Osteocyte (in vitro differentiated cells): ENCODE measurements around the gene MAPKBP1. TPM values are rescaled to one million over a fixed set of nuclear protein-coding genes. Genes with fewer than 3 reads are reported as not detected.

Experiments
- DNase-seq: peaks from one replicate; pipeline ENCODE4 v3.0.0; 2021; ENCODE audit warnings: mixed read lengths; ENCODE audit not compliant: unreplicated experiment; ENCODE audit errors: extremely low spot score
- H3K27ac Mint-ChIP-seq: one replicate; pipeline ENCODE4 v1.8.0; 2021; ENCODE audit warnings: mild to moderate bottlenecking, mixed read lengths; ENCODE audit not compliant: unreplicated experiment
- H3K27me3 Mint-ChIP-seq: one replicate; pipeline ENCODE4 v1.8.0; 2021; ENCODE audit warnings: mixed read lengths; ENCODE audit not compliant: unreplicated experiment
- H3K36me3 Mint-ChIP-seq: one replicate; pipeline ENCODE4 v1.8.0; 2021; ENCODE audit warnings: mixed read lengths; ENCODE audit not compliant: unreplicated experiment
- H3K4me1 Mint-ChIP-seq: one replicate; pipeline ENCODE4 v1.8.0; 2021; ENCODE audit warnings: mixed read lengths; ENCODE audit not compliant: unreplicated experiment
- H3K4me3 Mint-ChIP-seq: one replicate; pipeline ENCODE4 v1.8.0; 2021; ENCODE audit warnings: mild to moderate bottlenecking, moderate library complexity, mixed read lengths; ENCODE audit not compliant: unreplicated experiment
- H3K9me3 Mint-ChIP-seq: one replicate; pipeline ENCODE4 v1.8.0; 2021; ENCODE audit warnings: mixed read lengths; ENCODE audit not compliant: unreplicated experiment
- total RNA-seq: library from RNA; stranded (reverse); gene quantifications from 2 replicates; pipeline ENCODE4 v1.2.1, GENCODE V29; 2021
- TF ChIP-seq, protein P1 (sequence below): fragments of 200-600 bp; sonication (generic); IDR thresholded peaks from 2 replicates; pipeline ENCODE4 v1.5.0; 2021; ENCODE audit warnings: antibody characterized with exemption, mild to moderate bottlenecking, moderate library complexity

The MAPKBP1 gene
- total RNA-seq, 1 donor from 2014 or later: 34.2 TPM

DNA sequence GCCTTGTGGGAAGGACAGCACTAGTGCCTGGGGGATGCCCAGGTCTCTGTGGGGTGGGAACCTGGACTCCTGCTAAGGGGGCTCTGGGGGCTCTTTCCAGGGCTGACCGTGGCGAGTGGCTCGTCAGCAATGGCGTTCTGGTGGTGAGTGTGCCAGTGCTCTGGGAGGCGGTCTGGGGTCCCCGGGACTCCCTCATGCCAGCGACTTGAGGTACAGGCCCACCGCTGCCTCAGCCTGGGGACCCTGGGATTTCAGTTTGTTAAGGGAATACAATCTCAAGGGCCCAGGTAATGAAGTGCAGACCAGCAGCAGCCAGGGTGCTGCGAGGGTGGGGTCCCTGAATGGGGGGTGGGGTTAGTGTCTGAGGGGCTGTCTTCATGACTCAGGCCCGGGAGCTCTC is 66.8 kb downstream of the MAPKBP1 start:
- no peaks in the 10 kb centered on the region for H3K9me3 Mint-ChIP-seq
- H3K36me3 Mint-ChIP-seq: peaks cover 5% of the 10 kb centered on the region
- no peak for DNase-seq
- no peak overlapping the region for H3K4me3 Mint-ChIP-seq
- no peaks in the 10 kb centered on the region for H3K27me3 Mint-ChIP-seq
- H3K27ac Mint-ChIP-seq: no peak overlapping the region
- TF ChIP-seq, protein P1, sequence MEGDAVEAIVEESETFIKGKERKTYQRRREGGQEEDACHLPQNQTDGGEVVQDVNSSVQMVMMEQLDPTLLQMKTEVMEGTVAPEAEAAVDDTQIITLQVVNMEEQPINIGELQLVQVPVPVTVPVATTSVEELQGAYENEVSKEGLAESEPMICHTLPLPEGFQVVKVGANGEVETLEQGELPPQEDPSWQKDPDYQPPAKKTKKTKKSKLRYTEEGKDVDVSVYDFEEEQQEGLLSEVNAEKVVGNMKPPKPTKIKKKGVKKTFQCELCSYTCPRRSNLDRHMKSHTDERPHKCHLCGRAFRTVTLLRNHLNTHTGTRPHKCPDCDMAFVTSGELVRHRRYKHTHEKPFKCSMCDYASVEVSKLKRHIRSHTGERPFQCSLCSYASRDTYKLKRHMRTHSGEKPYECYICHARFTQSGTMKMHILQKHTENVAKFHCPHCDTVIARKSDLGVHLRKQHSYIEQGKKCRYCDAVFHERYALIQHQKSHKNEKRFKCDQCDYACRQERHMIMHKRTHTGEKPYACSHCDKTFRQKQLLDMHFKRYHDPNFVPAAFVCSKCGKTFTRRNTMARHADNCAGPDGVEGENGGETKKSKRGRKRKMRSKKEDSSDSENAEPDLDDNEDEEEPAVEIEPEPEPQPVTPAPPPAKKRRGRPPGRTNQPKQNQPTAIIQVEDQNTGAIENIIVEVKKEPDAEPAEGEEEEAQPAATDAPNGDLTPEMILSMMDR: no peak
- H3K4me1 Mint-ChIP-seq: peaks cover 5% of the 10 kb centered on the region

DNA sequence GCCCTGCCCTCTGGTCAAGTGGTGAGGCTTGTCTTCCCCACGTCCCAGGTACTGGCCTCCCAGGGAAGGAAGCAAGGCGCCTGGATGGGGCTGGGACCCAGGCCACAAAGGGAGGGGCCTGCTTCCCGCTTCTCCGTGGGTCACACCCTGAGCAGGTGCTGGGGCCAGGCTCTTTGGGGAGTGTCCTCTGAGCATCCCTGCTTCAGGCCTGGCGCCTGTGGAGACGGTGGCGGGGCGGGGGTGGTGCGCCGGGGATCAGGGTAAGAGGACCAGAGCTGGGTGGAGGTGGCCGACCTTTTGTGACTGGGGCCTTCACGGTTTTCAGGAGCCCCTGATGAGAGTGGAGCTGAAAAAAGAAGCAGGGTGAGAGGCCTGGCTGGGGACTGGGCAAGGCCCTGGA is 67.9 kb downstream of the MAPKBP1 start:
- no peak for DNase-seq
- TF ChIP-seq, protein P1: no peak
- H3K27ac Mint-ChIP-seq: no peak overlapping the region
- no peaks in the 10 kb centered on the region for H3K27me3 Mint-ChIP-seq
- no peaks in the 10 kb centered on the region for H3K9me3 Mint-ChIP-seq
- H3K36me3 Mint-ChIP-seq: peaks cover 8% of the 10 kb centered on the region
- H3K4me3 Mint-ChIP-seq: no peak overlapping the region
- H3K4me1 Mint-ChIP-seq: no peaks in the 10 kb centered on the region

DNA sequence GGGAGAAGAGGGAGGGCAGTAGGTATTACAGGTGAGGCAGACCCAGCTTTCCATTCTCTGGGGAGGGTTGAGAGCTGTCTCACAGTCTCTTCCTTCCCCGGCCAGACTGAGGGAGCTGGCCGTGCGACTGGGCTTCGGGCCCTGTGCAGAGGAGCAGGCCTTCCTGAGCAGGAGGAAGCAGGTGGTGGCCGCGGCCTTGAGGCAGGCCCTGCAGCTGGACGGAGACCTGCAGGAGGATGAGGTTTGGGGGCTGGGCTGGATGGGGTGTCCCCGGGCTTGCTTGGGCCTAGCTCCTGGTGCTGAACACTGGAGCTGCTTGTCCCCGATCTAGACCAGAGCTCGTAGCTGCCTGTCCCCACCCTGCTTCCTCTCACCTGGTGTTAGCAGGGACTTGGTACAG is 69.3 kb downstream of the MAPKBP1 start:
- Mint-ChIP-seq H3K4me1 (no peaks in the 10 kb centered on the region), H3K9me3 (no peaks in the 10 kb centered on the region), H3K36me3 (peaks cover 15% of the 10 kb centered on the region), H3K4me3 (no peak overlapping the region), H3K27me3 (no peaks in the 10 kb centered on the region), H3K27ac (no peak overlapping the region)
- no peak for DNase-seq
- TF ChIP-seq, protein P1: no peak

DNA sequence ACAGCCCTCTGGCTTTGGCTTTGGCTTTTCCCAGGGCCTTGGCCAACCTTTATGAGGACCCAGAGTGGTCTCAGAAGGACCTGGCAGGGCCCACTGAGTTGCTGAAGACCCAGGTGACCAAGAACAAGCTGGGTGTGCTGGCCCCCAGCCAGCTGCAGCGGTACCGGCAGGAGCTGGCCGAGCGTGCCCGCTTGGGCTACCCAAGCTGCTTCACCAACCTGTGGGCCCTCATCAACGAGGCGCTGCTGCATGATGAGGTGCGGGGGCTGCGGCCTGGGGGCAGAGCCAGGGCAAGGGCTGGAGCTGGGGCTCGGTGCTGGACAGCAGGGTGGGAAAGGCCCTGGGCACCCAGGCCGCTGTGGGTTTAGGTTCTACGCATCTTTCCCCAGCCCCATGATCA is 70.5 kb downstream of the MAPKBP1 start:
- Mint-ChIP-seq H3K9me3 (no peaks in the 10 kb centered on the region), H3K36me3 (peaks cover 15% of the 10 kb centered on the region), H3K4me3 (no peak overlapping the region), H3K27ac (no peak overlapping the region), H3K27me3 (no peaks in the 10 kb centered on the region), H3K4me1 (no peaks in the 10 kb centered on the region)
- no peak for DNase-seq
- TF ChIP-seq, protein P1: no peak

DNA sequence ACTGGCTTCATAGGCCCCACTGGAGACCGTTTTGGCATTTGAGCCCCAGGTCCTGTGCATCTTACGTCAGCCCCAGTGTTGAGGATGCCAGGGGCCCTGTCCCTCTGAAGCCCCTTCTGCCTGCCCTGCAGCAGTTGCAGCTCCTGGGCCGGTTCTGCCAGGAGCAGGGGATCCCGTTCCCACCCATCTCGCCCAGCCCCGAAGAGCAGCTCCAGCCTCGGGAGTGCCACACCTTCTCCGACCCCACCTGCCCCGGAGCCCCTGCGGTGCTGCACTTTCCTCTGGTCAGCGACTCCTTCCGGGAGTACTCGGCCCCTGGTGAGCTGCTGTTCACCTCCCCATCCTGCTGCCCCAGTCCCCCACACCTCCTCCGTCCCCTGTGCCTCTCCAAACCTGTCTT is 72.9 kb downstream of the MAPKBP1 start:
- Mint-ChIP-seq H3K36me3 (peaks cover 15% of the 10 kb centered on the region), H3K4me1 (no peaks in the 10 kb centered on the region), H3K9me3 (no peaks in the 10 kb centered on the region)

More for the DNA sequence above, 72.9 kb downstream of the MAPKBP1 start:
- Mint-ChIP-seq H3K4me3 (no peak overlapping the region), H3K27ac (no peak overlapping the region), H3K27me3 (no peaks in the 10 kb centered on the region)
- TF ChIP-seq, protein P1: no peak
- DNase-seq: no peak
